Measurements from ENCODE around the gene RANBP1.

GRCh38 chr22:20083157-20083890 lies 32.6 kb upstream of the RANBP1 start:
- TF ChIP-seq, protein P1, sequence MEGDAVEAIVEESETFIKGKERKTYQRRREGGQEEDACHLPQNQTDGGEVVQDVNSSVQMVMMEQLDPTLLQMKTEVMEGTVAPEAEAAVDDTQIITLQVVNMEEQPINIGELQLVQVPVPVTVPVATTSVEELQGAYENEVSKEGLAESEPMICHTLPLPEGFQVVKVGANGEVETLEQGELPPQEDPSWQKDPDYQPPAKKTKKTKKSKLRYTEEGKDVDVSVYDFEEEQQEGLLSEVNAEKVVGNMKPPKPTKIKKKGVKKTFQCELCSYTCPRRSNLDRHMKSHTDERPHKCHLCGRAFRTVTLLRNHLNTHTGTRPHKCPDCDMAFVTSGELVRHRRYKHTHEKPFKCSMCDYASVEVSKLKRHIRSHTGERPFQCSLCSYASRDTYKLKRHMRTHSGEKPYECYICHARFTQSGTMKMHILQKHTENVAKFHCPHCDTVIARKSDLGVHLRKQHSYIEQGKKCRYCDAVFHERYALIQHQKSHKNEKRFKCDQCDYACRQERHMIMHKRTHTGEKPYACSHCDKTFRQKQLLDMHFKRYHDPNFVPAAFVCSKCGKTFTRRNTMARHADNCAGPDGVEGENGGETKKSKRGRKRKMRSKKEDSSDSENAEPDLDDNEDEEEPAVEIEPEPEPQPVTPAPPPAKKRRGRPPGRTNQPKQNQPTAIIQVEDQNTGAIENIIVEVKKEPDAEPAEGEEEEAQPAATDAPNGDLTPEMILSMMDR (conservative IDR thresholded peaks at IDR 0.05), result no peak
- TF ChIP-seq ZFX (IDR thresholded peaks at IDR 0.05), result no peak

All from C4-2B (cell line).